Measurements from ENCODE around the gene LDLRAD4. TPM values are rescaled to one million over a fixed set of nuclear protein-coding genes. Genes with fewer than 3 reads are reported as not detected.

Gene LDLRAD4
- total and polyA plus RNA-seq, 2 donors (not counting 1 experiment from before 2014, with no cell fraction given), result 13.9 to 35.7 TPM

DNA sequence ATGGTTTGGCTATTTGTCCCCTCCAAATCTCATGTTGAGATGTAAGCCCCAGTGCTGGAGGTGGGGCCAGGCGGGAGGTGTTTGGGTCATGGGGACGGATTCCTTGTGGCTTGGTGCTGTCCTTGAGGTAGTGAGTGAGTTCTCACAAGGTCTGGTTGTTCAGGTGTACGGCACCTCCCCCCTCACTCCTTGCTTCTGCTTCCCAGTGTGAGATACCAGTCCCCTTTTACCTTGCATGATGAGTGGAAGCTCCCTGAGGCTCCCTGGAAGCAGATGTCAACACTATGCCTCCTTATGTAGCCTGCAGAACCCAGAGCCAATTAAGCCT is 232.6 kb downstream of the LDLRAD4 start:
- Histone ChIP-seq H3K27me3 (replicated peaks in 1 of 4; ENCODE audit: control extremely low read depth in 1 of 4, control insufficient read depth in 3 of 4, insufficient read depth in 4 of 4, low read length in 3 of 4) (peaks cover 0 to 9% (median 2%) of the 10 kb centered on the region in 4 experiments), H3K79me2 (ENCODE audit: control insufficient read depth, insufficient read depth, low read length) (no peaks in the 10 kb centered on the region), H3K27ac (ENCODE audit: low read length in 2 of 2) (no peak overlapping the region), H2AFZ (ENCODE audit: insufficient read depth, low read depth, low read length, poor library complexity, severe bottlenecking) (peak overlapping the region; percentile 2), H3K9me3 (ENCODE audit: control extremely low read depth in 1 of 3, control insufficient read depth in 2 of 3, insufficient read depth in 1 of 3, low read length in 2 of 3) (no peaks in the 10 kb centered on the region), H4K20me1 (ENCODE audit: control insufficient read depth, insufficient read depth, low read length, poor library complexity, severe bottlenecking) (no peaks in the 10 kb centered on the region), H3K4me1 (ENCODE audit: control insufficient read depth in 2 of 2, insufficient read depth in 2 of 2, low read length in 2 of 2) (peaks cover 11 to 16% of the 10 kb centered on the region in 2 donors), H3K9ac (ENCODE audit: low read length) (no peak overlapping the region), H3K4me3 (ENCODE audit: control extremely low read depth in 1 of 5, extremely low read depth in 1 of 5, insufficient read depth in 1 of 5, low read depth in 2 of 5, low read length in 4 of 5) (no peak overlapping the region), H3K4me2 (replicated peaks; ENCODE audit: low read depth, low read length, poor library complexity, severe bottlenecking) (no peak overlapping the region), H3K36me3 (replicated peaks in 1 of 2; ENCODE audit: control extremely low read depth in 1 of 2, control insufficient read depth in 1 of 2, extremely low read depth in 1 of 2, insufficient read depth in 2 of 2, low read length in 1 of 2) (no peaks in the 10 kb centered on the region)
- POLR2A ChIA-PET, result no interaction called here
- CTCF ChIA-PET, result no interaction called here
- Mint-ChIP-seq H3K27me3 (peaks cover 24% of the 10 kb centered on the region), H3K4me3 (no peak overlapping the region), H3K27ac (no peak overlapping the region), H3K9me3 (ENCODE audit: insufficient read depth) (no peaks in the 10 kb centered on the region), H3K4me1 (peaks cover 17% of the 10 kb centered on the region)
- ATAC-seq (ENCODE audit: low read depth) (no peak), DNase-seq (no peak)
- TF ChIP-seq, protein P1, sequence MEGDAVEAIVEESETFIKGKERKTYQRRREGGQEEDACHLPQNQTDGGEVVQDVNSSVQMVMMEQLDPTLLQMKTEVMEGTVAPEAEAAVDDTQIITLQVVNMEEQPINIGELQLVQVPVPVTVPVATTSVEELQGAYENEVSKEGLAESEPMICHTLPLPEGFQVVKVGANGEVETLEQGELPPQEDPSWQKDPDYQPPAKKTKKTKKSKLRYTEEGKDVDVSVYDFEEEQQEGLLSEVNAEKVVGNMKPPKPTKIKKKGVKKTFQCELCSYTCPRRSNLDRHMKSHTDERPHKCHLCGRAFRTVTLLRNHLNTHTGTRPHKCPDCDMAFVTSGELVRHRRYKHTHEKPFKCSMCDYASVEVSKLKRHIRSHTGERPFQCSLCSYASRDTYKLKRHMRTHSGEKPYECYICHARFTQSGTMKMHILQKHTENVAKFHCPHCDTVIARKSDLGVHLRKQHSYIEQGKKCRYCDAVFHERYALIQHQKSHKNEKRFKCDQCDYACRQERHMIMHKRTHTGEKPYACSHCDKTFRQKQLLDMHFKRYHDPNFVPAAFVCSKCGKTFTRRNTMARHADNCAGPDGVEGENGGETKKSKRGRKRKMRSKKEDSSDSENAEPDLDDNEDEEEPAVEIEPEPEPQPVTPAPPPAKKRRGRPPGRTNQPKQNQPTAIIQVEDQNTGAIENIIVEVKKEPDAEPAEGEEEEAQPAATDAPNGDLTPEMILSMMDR (IDR thresholded peaks at IDR 0.05), result no peak
- no peak for TF ChIP-seq EZH2 (IDR thresholded peaks at IDR 0.05; ENCODE audit: borderline replicate concordance, insufficient read depth, low read depth, low read length, poor library complexity, severe bottlenecking)
- no CpG with 5 or more reads among the region's 3 CpGs for WGBS (ENCODE audit: insufficient coverage)
- intact Hi-C loops (cut with micrococcal nuclease), result no loop called here

DNA sequence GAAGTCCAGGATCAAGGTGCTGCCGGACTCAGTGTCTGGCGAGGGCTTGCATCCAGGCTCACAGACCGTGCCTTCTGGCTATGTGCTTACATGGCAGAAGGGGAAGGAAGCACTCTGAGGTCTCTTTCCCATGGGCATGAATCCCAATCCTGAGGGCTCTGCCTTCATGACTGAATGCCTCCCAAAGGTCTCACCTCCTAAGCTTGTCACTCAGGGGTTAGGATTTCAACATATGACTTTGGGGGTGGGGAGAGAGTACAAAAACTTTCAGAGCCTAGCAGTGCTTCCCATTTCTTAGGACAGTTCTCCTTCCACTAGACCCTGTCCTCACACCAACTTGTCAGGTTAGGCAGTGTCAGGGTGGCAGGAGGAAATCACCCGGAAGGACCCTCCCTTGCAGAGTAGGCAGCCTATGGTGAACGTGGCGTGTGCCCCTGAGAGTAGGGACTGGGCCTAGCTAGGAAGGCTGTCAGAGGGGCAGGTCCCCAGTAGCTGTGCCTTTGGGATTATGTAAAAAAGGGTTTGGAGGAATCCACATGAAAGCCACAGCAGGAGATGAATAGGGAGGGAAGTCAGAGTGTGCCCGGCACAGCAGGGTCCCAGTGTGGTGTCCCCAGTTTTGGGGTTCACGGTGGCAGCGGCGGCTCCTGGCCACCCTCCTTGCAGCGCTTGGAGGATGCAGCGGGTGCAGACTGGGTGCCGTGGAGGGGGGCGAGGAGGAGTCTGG is 233.3 kb downstream of the LDLRAD4 start:
- no peaks in the 10 kb centered on the region for H3K79me2 ChIP-seq (ENCODE audit: control insufficient read depth, insufficient read depth, low read length)
- H3K9ac ChIP-seq (ENCODE audit: low read length), result no peak overlapping the region
- H4K20me1 ChIP-seq (ENCODE audit: control insufficient read depth, insufficient read depth, low read length, poor library complexity, severe bottlenecking), result no peaks in the 10 kb centered on the region
- DNase-seq, result no peak
- no peak overlapping the region for H2AFZ ChIP-seq (ENCODE audit: insufficient read depth, low read depth, low read length, poor library complexity, severe bottlenecking)
- ATAC-seq (ENCODE audit: low read depth), result no peak
- no peak overlapping the region for H3K4me3 ChIP-seq (ENCODE audit: control extremely low read depth in 1 of 5, extremely low read depth in 1 of 5, insufficient read depth in 1 of 5, low read depth in 2 of 5, low read length in 4 of 5)
- Mint-ChIP-seq H3K9me3 (ENCODE audit: insufficient read depth) (no peaks in the 10 kb centered on the region), H3K4me3 (no peak overlapping the region), H3K27me3 (peaks cover 29% of the 10 kb centered on the region), H3K27ac (no peak overlapping the region), H3K4me1 (peaks cover 21% of the 10 kb centered on the region)
- H3K27ac ChIP-seq (ENCODE audit: low read length in 2 of 2), result no peak overlapping the region
- peaks cover 14 to 19% of the 10 kb centered on the region in 2 donors for H3K4me1 ChIP-seq (ENCODE audit: control insufficient read depth in 2 of 2, insufficient read depth in 2 of 2, low read length in 2 of 2)
- intact Hi-C loops (cut with micrococcal nuclease), result no loop called here
- POLR2A ChIA-PET, result no interaction called here
- peaks cover 0 to 12% (median 2%) of the 10 kb centered on the region in 4 experiments for H3K27me3 ChIP-seq (replicated peaks in 1 of 4; ENCODE audit: control extremely low read depth in 1 of 4, control insufficient read depth in 3 of 4, insufficient read depth in 4 of 4, low read length in 3 of 4)
- no peaks in the 10 kb centered on the region for H3K36me3 ChIP-seq (replicated peaks in 1 of 2; ENCODE audit: control extremely low read depth in 1 of 2, control insufficient read depth in 1 of 2, extremely low read depth in 1 of 2, insufficient read depth in 2 of 2, low read length in 1 of 2)
- WGBS (ENCODE audit: insufficient coverage), result 85% methylated on average over 14 of the region's 14 CpGs
- CTCF ChIA-PET, result no interaction called here
- H3K4me2 ChIP-seq (replicated peaks; ENCODE audit: low read depth, low read length, poor library complexity, severe bottlenecking), result no peak overlapping the region
- H3K9me3 ChIP-seq (ENCODE audit: control extremely low read depth in 1 of 3, control insufficient read depth in 2 of 3, insufficient read depth in 1 of 3, low read length in 2 of 3), result no peaks in the 10 kb centered on the region
- TF ChIP-seq, protein P1 (IDR thresholded peaks at IDR 0.05), result no peak
- TF ChIP-seq EZH2 (IDR thresholded peaks at IDR 0.05; ENCODE audit: borderline replicate concordance, insufficient read depth, low read depth, low read length, poor library complexity, severe bottlenecking), result no peak
